Tibial nerve (tissue), 4 donors: ENCODE results near the gene DNM2.

Source experiments
- EP300 ChIP-seq, 2 donors: sonication (generic); formaldehyde crosslinking; IDR thresholded peaks; one replicate each; pipeline ENCODE4 v1.6.1; 2017; ENCODE audit warnings: antibody characterized with exemption in 2 of 2, mild to moderate bottlenecking in 1 of 2
- TF ChIP-seq, protein P1 (sequence below), 5 experiments: fragments of 200-600 bp in 3 of 5; fragments of 450-650 bp in 2 of 5; sonication (generic) in 3 of 5; IDR thresholded peaks; one replicate each; pipeline ENCODE4 v1.5.1; 2016 to 2019; ENCODE audit warnings: antibody characterized with exemption in 5 of 5, mild to moderate bottlenecking in 3 of 5, moderate library complexity in 2 of 5

DNA sequence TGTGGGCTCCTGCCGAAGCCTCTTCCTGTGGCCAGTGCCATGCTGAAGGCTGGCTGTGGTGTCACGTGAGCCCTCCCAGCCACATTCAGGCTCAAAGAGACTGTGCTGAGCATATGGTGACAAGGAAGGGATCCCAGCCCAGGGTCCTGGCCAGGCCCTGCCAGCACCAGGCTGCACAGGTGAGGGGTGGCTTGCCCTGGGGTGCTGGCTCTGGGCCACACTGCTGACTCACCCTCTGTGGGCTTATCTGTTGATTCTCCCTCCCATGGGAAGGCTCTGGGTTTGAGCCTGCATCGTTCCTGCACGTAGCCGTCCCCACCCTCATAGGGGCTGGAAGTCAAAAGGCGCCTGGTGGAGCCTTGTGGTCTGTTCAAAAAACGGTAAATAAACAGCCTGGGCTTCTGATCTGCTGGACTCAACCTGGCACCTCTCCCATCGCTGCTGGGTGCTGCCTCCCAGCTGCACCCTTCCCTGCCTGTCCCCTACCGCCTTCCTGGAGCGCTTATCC lies 31.1 kb downstream of the DNM2 start:
- TF ChIP-seq, protein P1, sequence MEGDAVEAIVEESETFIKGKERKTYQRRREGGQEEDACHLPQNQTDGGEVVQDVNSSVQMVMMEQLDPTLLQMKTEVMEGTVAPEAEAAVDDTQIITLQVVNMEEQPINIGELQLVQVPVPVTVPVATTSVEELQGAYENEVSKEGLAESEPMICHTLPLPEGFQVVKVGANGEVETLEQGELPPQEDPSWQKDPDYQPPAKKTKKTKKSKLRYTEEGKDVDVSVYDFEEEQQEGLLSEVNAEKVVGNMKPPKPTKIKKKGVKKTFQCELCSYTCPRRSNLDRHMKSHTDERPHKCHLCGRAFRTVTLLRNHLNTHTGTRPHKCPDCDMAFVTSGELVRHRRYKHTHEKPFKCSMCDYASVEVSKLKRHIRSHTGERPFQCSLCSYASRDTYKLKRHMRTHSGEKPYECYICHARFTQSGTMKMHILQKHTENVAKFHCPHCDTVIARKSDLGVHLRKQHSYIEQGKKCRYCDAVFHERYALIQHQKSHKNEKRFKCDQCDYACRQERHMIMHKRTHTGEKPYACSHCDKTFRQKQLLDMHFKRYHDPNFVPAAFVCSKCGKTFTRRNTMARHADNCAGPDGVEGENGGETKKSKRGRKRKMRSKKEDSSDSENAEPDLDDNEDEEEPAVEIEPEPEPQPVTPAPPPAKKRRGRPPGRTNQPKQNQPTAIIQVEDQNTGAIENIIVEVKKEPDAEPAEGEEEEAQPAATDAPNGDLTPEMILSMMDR (IDR thresholded peaks at IDR 0.05) = no peak
- no peak for TF ChIP-seq EP300 (IDR thresholded peaks at IDR 0.05)
